H1 (cell line): ENCODE data around the gene TIAM2. TPM values are rescaled to one million over a fixed set of nuclear protein-coding genes. Genes with fewer than 3 reads are reported as not detected.
A peak's percentile ranks its signal among the peaks of the same experiment; 100 is the strongest.

Experiments used
- CTCF ChIA-PET: fragments of 300-600 bp; sonication (Branson Sonifier 250); formaldehyde crosslinking; loops from one replicate; lab custom pipeline; 2021; ENCODE audit not compliant: partially characterized antibody; lab: Charles Lee
- POLR2A ChIA-PET: fragments of 300-600 bp; sonication (Branson Sonifier 250); formaldehyde crosslinking; loops from one replicate; lab custom pipeline; 2021; ENCODE audit warnings: inconsistent platforms; ENCODE audit not compliant: partially characterized antibody; lab: Charles Lee
- DNase-seq, 2 experiments: peaks; one replicate each; pipeline versions ENCODE4 v3.0.0 to v3.0.0-alpha.2; 2010 to 2022; ENCODE audit warnings: low spot score in 2 of 2, low read depth in 1 of 2, mixed read lengths in 1 of 2
- FAIRE-seq: peaks from 2 replicates; lab custom pipeline; 2011; peaks lifted over from hg19 to GRCh38; lab: Jason Lieb, UNC
- H2AFZ ChIP-seq: 2 replicates; pipeline ENCODE4 v1.8.1; 2012; ENCODE audit warnings: low read length, inconsistent platforms
- H2AK5ac ChIP-seq: 2 replicates; pipeline ENCODE4 v1.6.1; 2013; ENCODE audit warnings: low read depth, low read length
- H2BK120ac ChIP-seq: replicated peaks from 2 replicates; pipeline ENCODE3; 2013; ENCODE audit warnings: low read depth, low read length, inconsistent platforms
- H2BK12ac ChIP-seq: 2 replicates; pipeline ENCODE4 v1.6.1; 2013; ENCODE audit warnings: low read depth, low read length
- H2BK15ac ChIP-seq: 2 replicates; pipeline ENCODE4 v1.6.1; 2013; ENCODE audit warnings: low read length
- H2BK20ac ChIP-seq: 2 replicates; pipeline ENCODE4 v1.6.1; 2013; ENCODE audit warnings: low read length
- H2BK5ac ChIP-seq: 2 replicates; pipeline ENCODE4 v1.6.1; 2013; ENCODE audit warnings: low read depth, low read length
- H3K14ac ChIP-seq: 2 replicates; pipeline ENCODE4 v1.6.1; 2013; ENCODE audit warnings: inconsistent platforms; ENCODE audit not compliant: insufficient read length
- H3K18ac ChIP-seq: 2 replicates; pipeline ENCODE4 v1.6.1; 2013; ENCODE audit warnings: low read length; ENCODE audit errors: extremely low read depth
- H3K23ac ChIP-seq: 2 replicates; pipeline ENCODE4 v1.6.1; 2013; ENCODE audit warnings: inconsistent platforms; ENCODE audit not compliant: insufficient read length
- H3K23me2 ChIP-seq: 2 replicates; pipeline ENCODE4 v1.6.1; 2013; ENCODE audit warnings: low read depth, low read length
- H3K27ac ChIP-seq: 2 replicates; pipeline ENCODE4 v1.6.1; 2011; ENCODE audit warnings: low read depth, low read length, inconsistent platforms
- H3K27me3 ChIP-seq, 4 experiments: replicated peaks in 1 of 4; 1 replicate in 1 of 4; 2 replicates in 3 of 4; pipeline versions ENCODE4 v1.6.1 to v1.8.1; 2011 to 2013; ENCODE audit warnings: low read length in 3 of 4, mild to moderate bottlenecking in 3 of 4, inconsistent platforms in 2 of 4, mixed read lengths in 2 of 4, moderate library complexity in 1 of 4; ENCODE audit not compliant: control insufficient read depth in 3 of 4, insufficient read depth in 3 of 4; ENCODE audit errors: extremely low read depth in 1 of 4
- H3K36me3 ChIP-seq, 4 experiments: 2 replicates each; pipeline versions ENCODE4 v1.6.1 to v1.8.1; 2011 to 2013; ENCODE audit warnings: mild to moderate bottlenecking in 4 of 4, low read length in 3 of 4, moderate library complexity in 2 of 4, control low read depth in 1 of 4, inconsistent platforms in 1 of 4; ENCODE audit not compliant: insufficient read depth in 4 of 4, control insufficient read depth in 2 of 4
- H3K4ac ChIP-seq: replicated peaks from 2 replicates; pipeline ENCODE3; 2013; ENCODE audit warnings: low read length, low read depth, mixed read lengths, inconsistent platforms; ENCODE audit not compliant: insufficient read length
- H3K4me1 ChIP-seq, 4 experiments: replicated peaks in 1 of 4; 1 replicate in 1 of 4; 2 replicates in 3 of 4; pipeline versions ENCODE4 v1.6.1 to v1.8.1; 2011 to 2013; ENCODE audit warnings: low read length in 3 of 4, inconsistent platforms in 2 of 4, mixed read lengths in 1 of 4; ENCODE audit not compliant: insufficient read depth in 4 of 4, control insufficient read depth in 3 of 4
- H3K4me2 ChIP-seq, 2 experiments: 2 replicates each; pipeline versions ENCODE4 v1.6.1 to v1.8.1; 2011 to 2013; ENCODE audit warnings: low read depth in 2 of 2, low read length in 2 of 2, control low read depth in 1 of 2, inconsistent platforms in 1 of 2, mild to moderate bottlenecking in 1 of 2; ENCODE audit not compliant: insufficient read depth in 1 of 2
- H3K4me3 ChIP-seq, 4 experiments: fragments of 200-600, 300-600 bp in 1 of 4; sonication (generic), shearing (Covaris generic), sonication (Bioruptor Twin) in 1 of 4; 2 replicates each; pipeline versions ENCODE4 v1.5.1 to v1.8.1; 2011 to 2016; ENCODE audit warnings: low read length in 4 of 4, low read depth in 3 of 4, control low read depth in 2 of 4, inconsistent platforms in 2 of 4, mild to moderate bottlenecking in 2 of 4, mixed read lengths in 1 of 4, moderate library complexity in 1 of 4; ENCODE audit not compliant: insufficient read depth in 2 of 4; ENCODE audit errors: extremely low read depth in 1 of 4
- H3K56ac ChIP-seq: replicated peaks from 2 replicates; pipeline ENCODE3; 2013; ENCODE audit warnings: low read depth, mild to moderate bottlenecking, mixed read lengths, low read length, inconsistent platforms; ENCODE audit not compliant: insufficient read length
- H3K79me1 ChIP-seq: 2 replicates; pipeline ENCODE4 v1.6.1; 2013; ENCODE audit warnings: low read depth, low read length, control low read depth
- H3K79me2 ChIP-seq, 2 experiments: 2 replicates each; pipeline versions ENCODE4 v1.6.1 to v1.8.1; 2012 to 2013; ENCODE audit warnings: low read length in 2 of 2, mild to moderate bottlenecking in 2 of 2, inconsistent platforms in 1 of 2; ENCODE audit not compliant: insufficient read depth in 2 of 2, control insufficient read depth in 1 of 2
- H3K9ac ChIP-seq, 4 experiments: replicated peaks in 1 of 4; 1 replicate in 1 of 4; 2 replicates in 3 of 4; pipeline versions ENCODE4 v1.6.1 to v1.8.1; 2011 to 2013; ENCODE audit warnings: low read depth in 3 of 4, low read length in 3 of 4, control low read depth in 2 of 4, mild to moderate bottlenecking in 2 of 4, moderate library complexity in 2 of 4, inconsistent platforms in 1 of 4; ENCODE audit errors: extremely low read depth in 1 of 4
- H3K9me3 ChIP-seq, 2 experiments: 2 replicates each; pipeline versions ENCODE4 v1.6.1 to v1.8.1; 2012 to 2013; ENCODE audit warnings: mild to moderate bottlenecking in 2 of 2, moderate library complexity in 2 of 2, control low read depth in 1 of 2, inconsistent platforms in 1 of 2, low read depth in 1 of 2, low read length in 1 of 2, mixed read lengths in 1 of 2; ENCODE audit not compliant: insufficient read depth in 2 of 2
- H4K20me1 ChIP-seq, 2 experiments: replicated peaks in 1 of 2; 2 replicates each; pipeline versions ENCODE3 to v1.8.1; 2011 to 2013; ENCODE audit warnings: inconsistent platforms in 2 of 2, low read length in 2 of 2, mild to moderate bottlenecking in 1 of 2; ENCODE audit not compliant: insufficient read depth in 2 of 2, control insufficient read depth in 1 of 2
- H4K5ac ChIP-seq: 2 replicates; pipeline ENCODE4 v1.6.1; 2013; ENCODE audit warnings: low read length, low read depth, mixed read lengths, inconsistent platforms; ENCODE audit not compliant: insufficient read length
- H4K8ac ChIP-seq: 2 replicates; pipeline ENCODE4 v1.8.0; 2013; ENCODE audit warnings: mild to moderate bottlenecking, moderate library complexity, low read length, inconsistent platforms; ENCODE audit not compliant: insufficient read depth; ENCODE audit errors: extremely low read depth
- H4K91ac ChIP-seq: replicated peaks from 2 replicates; pipeline ENCODE3; 2013; ENCODE audit warnings: low read length, mixed read lengths, inconsistent platforms; ENCODE audit not compliant: insufficient read length
- CBX8 ChIP-seq: fragments of 300-800, 300-1000 bp; sonication (generic); IDR thresholded peaks from 2 replicates; pipeline ENCODE4 v1.7.1; 2016; ENCODE audit warnings: low read depth, low read length, borderline replicate concordance
- CHD2 ChIP-seq: IDR thresholded peaks from 2 replicates; pipeline ENCODE4 v1.6.1; 2012; ENCODE audit warnings: low read length, improper control_type of control experiment
- EP300 ChIP-seq, 2 experiments: IDR thresholded peaks; 1 replicate in 1 of 2; 2 replicates in 1 of 2; pipeline ENCODE4 v1.6.1; 2011 to 2012; ENCODE audit warnings: low read depth in 2 of 2, low read length in 2 of 2, mild to moderate bottlenecking in 2 of 2, borderline replicate concordance in 1 of 2, inconsistent platforms in 1 of 2, moderate library complexity in 1 of 2
- POLR2AphosphoS5 ChIP-seq: IDR thresholded peaks from 2 replicates; pipeline ENCODE4 v1.6.1; 2011; ENCODE audit warnings: low read depth, low read length
- RFX5 ChIP-seq: IDR thresholded peaks from 2 replicates; pipeline ENCODE4 v1.6.1; 2011; ENCODE audit warnings: low read depth, low read length, improper control_type of control experiment, borderline replicate concordance
- RNF2 ChIP-seq: fragments of 200-900, 300-1000 bp; sonication (generic); IDR thresholded peaks from 2 replicates; pipeline ENCODE4 v1.7.1; 2016; ENCODE audit warnings: borderline replicate concordance, low read depth, mild to moderate bottlenecking, antibody characterized with exemption, low read length; ENCODE audit not compliant: poor library complexity, severe bottlenecking; ENCODE audit errors: missing control alignments
- SAP30 ChIP-seq: fragments of 300-600 bp; sonication (generic); IDR thresholded peaks from 2 replicates; pipeline ENCODE4 v1.7.1; 2012; ENCODE audit warnings: low read length, moderate library complexity, mild to moderate bottlenecking, inconsistent platforms; ENCODE audit not compliant: insufficient read depth, insufficient replicate concordance
- SIN3A ChIP-seq, 2 experiments: IDR thresholded peaks in 1 of 2; conservative IDR thresholded peaks in 1 of 2; 2 replicates each; pipeline ENCODE4 v1.6.1; 2011 to 2012; ENCODE audit warnings: low read length in 2 of 2, improper control_type of control experiment in 1 of 2, low read depth in 1 of 2, mild to moderate bottlenecking in 1 of 2
- TCF12 ChIP-seq: IDR thresholded peaks from 2 replicates; pipeline ENCODE4 v1.6.1; 2011; ENCODE audit warnings: low read depth, mild to moderate bottlenecking, low read length
- WGBS, 2 experiments: shearing (Covaris generic) in 1 of 2; methylation state at CpG; one replicate each; pipeline versions ENCODE4 v1.1.6 to v1.1.7; 2013 to 2015; ENCODE audit warnings: low lambda C conversion rate in 2 of 2, mixed read lengths in 2 of 2, inconsistent platforms in 1 of 2, low coverage in 1 of 2, missing lambda C conversion rate in 1 of 2; ENCODE audit not compliant: insufficient replicate concordance in 2 of 2, insufficient coverage in 1 of 2, insufficient read length in 1 of 2; ENCODE audit errors: extremely low coverage in 1 of 2, missing lambda C conversion rate in 1 of 2; 5-methylcytosine and 5-hydroxymethylcytosine counted together
- polyA plus RNA-seq, 7 experiments: library from polyadenylated mRNA; depleted of rRNA in 3 of 7; stranded (reverse) in 5 of 7; unstranded in 2 of 7; fragments of >200 nt in 5 of 7; fragments of 200-250 nt in 2 of 7; gene quantifications; 1 replicate in 5 of 7; 2 replicates in 1 of 7; 4 replicates in 1 of 7; pipeline versions ENCODE4 v1.2.1 to v1.2.3, GENCODE V29; 2011 to 2013; ENCODE audit warnings: missing spikeins in 2 of 7, mixed read lengths in 2 of 7
- total RNA-seq: library from RNA; stranded (reverse); fragmentation: NEBNext Ultra II Directional; extraction: Animal tissue kit (Norgen Biotek cat#: 25700); gene quantifications from 2 replicates; pipeline ENCODE4 v1.2.1, GENCODE V29; 2021
- TF ChIP-seq, protein P1 (sequence below), 3 experiments: IDR thresholded peaks; 1 replicate in 2 of 3; 2 replicates in 1 of 3; pipeline versions ENCODE4 v1.5.1 to v1.6.1; 2011; ENCODE audit warnings: low read length in 3 of 3, mild to moderate bottlenecking in 3 of 3, inconsistent platforms in 2 of 3, low read depth in 1 of 3, moderate library complexity in 1 of 3; ENCODE audit not compliant: insufficient read depth in 1 of 3; ENCODE audit errors: control extremely low read depth in 1 of 3

The TIAM2 gene
- total and polyA plus RNA-seq, 2 of the 8 experiments (the other 6 are each of a cell fraction or from before 2014, with no cell fraction given), result 7.4 to 23.9 TPM

DNA sequence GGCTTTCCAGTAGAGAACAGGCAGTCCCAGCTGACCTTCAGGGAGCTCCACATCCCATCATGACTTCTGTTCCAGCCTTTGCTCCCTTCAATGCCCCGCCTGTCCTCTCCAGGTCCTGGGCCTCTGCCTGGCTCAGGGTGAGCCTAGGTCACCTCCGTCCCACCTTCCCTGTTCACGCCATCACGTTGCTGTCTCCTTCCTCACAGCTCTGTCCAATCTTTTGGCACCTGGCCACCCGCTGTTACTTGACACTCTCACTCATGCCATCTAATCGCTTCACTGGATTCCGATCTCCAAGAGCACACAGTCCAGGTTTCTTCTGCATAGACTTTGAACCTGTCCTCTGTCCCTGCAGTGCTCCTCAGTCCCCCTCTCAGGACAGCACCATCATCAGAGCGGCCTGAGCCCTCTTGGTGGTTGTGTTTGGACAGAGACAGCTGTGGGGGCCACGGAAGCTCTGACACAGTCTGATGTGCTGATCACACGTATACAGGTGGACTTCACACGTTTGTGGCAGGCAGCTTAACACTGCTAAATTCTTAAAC, 34.7 kb upstream of the TIAM2 start:
- FAIRE-seq (no peak), DNase-seq (no peak)
- H3K9ac ChIP-seq, result no peak overlapping the region
- H3K4me2 ChIP-seq, result no peak overlapping the region
- H2BK12ac ChIP-seq, result no peak overlapping the region
- H3K4me3 ChIP-seq, result no peak overlapping the region
- H3K23me2 ChIP-seq, result no peaks in the 10 kb centered on the region
- no peak overlapping the region for H2BK20ac ChIP-seq
- no peak overlapping the region for H2BK15ac ChIP-seq
- no peaks in the 10 kb centered on the region for H3K9me3 ChIP-seq
- H3K4ac ChIP-seq, result no peak overlapping the region
- no peak overlapping the region for H4K8ac ChIP-seq
- 92% methylated on average over 11 of the region's 11 CpGs; no CpG with 5 or more reads in 1 of the 2 experiments for WGBS, 2 experiments
- peak overlapping the region; percentile 16 for H2BK5ac ChIP-seq
- no peak overlapping the region for H2BK120ac ChIP-seq
- H3K18ac ChIP-seq, result no peak overlapping the region
- H3K56ac ChIP-seq, result no peak overlapping the region
- ChIA-PET POLR2A (no interaction called here), CTCF (interaction anchor here (0.6 to 10.2 kb wide), 8 partner anchors 9 to 517 kb away, joined by 3 to 86 read pairs (median 4); no protein-coding TSS in a partner anchor)
- no peak overlapping the region for H3K14ac ChIP-seq
- H3K4me1 ChIP-seq, result peaks cover 0 to 2% (median 0%) of the 10 kb centered on the region in 4 experiments; a peak in 1 of 7 replicates
- no peak overlapping the region for H3K23ac ChIP-seq
- H4K5ac ChIP-seq, result no peak overlapping the region
- H4K91ac ChIP-seq, result no peak overlapping the region
- H2AFZ ChIP-seq, result no peak overlapping the region
- H3K79me2 ChIP-seq, result no peaks in the 10 kb centered on the region
- no peak overlapping the region for H2AK5ac ChIP-seq
- H3K27ac ChIP-seq, result no peak overlapping the region
- no peaks in the 10 kb centered on the region for H3K27me3 ChIP-seq
- H3K36me3 ChIP-seq, result no peaks in the 10 kb centered on the region
- peaks cover 0 to 2% of the 10 kb centered on the region in 2 experiments for H4K20me1 ChIP-seq
- H3K79me1 ChIP-seq, result no peaks in the 10 kb centered on the region; the same call in 1 of the 2 replicates
- TF ChIP-seq POLR2AphosphoS5 (no peak), TCF12 (no peak), SIN3A (conservative IDR thresholded peaks at IDR 0.05 in 1 of 2, IDR thresholded peaks at IDR 0.05 in 1 of 2; ENCODE audit: low read depth in 1 of 2, low read length in 2 of 2) (no peak), EP300 (IDR thresholded peaks at IDR 0.05; ENCODE audit: borderline replicate concordance in 1 of 2, low read depth in 2 of 2, low read length in 2 of 2) (no peak), RNF2 (no peak), CHD2 (no peak), SAP30 (no peak), RFX5 (no peak), CBX8 (no peak)
- TF ChIP-seq, protein P1, sequence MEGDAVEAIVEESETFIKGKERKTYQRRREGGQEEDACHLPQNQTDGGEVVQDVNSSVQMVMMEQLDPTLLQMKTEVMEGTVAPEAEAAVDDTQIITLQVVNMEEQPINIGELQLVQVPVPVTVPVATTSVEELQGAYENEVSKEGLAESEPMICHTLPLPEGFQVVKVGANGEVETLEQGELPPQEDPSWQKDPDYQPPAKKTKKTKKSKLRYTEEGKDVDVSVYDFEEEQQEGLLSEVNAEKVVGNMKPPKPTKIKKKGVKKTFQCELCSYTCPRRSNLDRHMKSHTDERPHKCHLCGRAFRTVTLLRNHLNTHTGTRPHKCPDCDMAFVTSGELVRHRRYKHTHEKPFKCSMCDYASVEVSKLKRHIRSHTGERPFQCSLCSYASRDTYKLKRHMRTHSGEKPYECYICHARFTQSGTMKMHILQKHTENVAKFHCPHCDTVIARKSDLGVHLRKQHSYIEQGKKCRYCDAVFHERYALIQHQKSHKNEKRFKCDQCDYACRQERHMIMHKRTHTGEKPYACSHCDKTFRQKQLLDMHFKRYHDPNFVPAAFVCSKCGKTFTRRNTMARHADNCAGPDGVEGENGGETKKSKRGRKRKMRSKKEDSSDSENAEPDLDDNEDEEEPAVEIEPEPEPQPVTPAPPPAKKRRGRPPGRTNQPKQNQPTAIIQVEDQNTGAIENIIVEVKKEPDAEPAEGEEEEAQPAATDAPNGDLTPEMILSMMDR (IDR thresholded peaks at IDR 0.05; ENCODE audit: control extremely low read depth in 1 of 3, insufficient read depth in 1 of 3, low read depth in 1 of 3, low read length in 3 of 3), result no peak
